Endothelial cell of umbilical vein (primary cell): ENCODE results near the gene RBBP5. TPM values are rescaled to one million over a fixed set of nuclear protein-coding genes. Genes with fewer than 3 reads are reported as not detected.

Experiments
- BruUV-seq: library from RNA; stranded (reverse); fragments of 400-500 nt; replicated peaks from 2 replicates; lab custom pipeline; 2021; lab: Mats Ljungman, UMichigan
- CTCF ChIA-PET: fragments of 300-600, 350-600 bp; sonication (Branson Sonifier 250); formaldehyde crosslinking; loops from one replicate; lab custom pipeline; 2021; ENCODE audit warnings: antibody characterized with exemption, inconsistent platforms; lab: Charles Lee
- POLR2A ChIA-PET: fragments of 300-600, 350-600 bp; sonication (Branson Sonifier 250); formaldehyde crosslinking; loops from one replicate; lab custom pipeline; 2021; ENCODE audit warnings: antibody characterized with exemption, inconsistent platforms; lab: Charles Lee
- DNase-seq: peaks from one replicate; pipeline ENCODE4 v3.0.0-alpha.2; 2011; ENCODE audit warnings: low read depth, low spot score
- FAIRE-seq: peaks from 2 replicates; lab custom pipeline; 2011; peaks lifted over from hg19 to GRCh38; lab: Jason Lieb, UNC
- H2AFZ ChIP-seq: 2 replicates; pipeline ENCODE4 v1.6.0; 2012; ENCODE audit warnings: low read depth, low read length, control low read depth, inconsistent platforms
- H3K27ac ChIP-seq: 2 replicates; pipeline ENCODE4 v1.5.1; 2011; ENCODE audit warnings: low read depth, mild to moderate bottlenecking, control low read depth, low read length, moderate library complexity; ENCODE audit not compliant: insufficient read depth
- H3K27me3 ChIP-seq, 2 experiments: 2 replicates each; pipeline versions ENCODE4 v1.6.0 to v1.6.1; 2011; ENCODE audit warnings: low read length in 2 of 2, mixed read lengths in 1 of 2; ENCODE audit not compliant: control insufficient read depth in 2 of 2, insufficient read depth in 2 of 2
- H3K36me3 ChIP-seq, 2 experiments: 2 replicates in 1 of 2; 3 replicates in 1 of 2; pipeline ENCODE4 v1.5.1; 2011; ENCODE audit warnings: low read length in 2 of 2, mild to moderate bottlenecking in 1 of 2, moderate library complexity in 1 of 2; ENCODE audit not compliant: control insufficient read depth in 2 of 2, insufficient read depth in 2 of 2; ENCODE audit errors: extremely low read depth in 1 of 2
- H3K4me1 ChIP-seq: 3 replicates; pipeline ENCODE4 v1.5.1; 2011; ENCODE audit warnings: mild to moderate bottlenecking, low read length; ENCODE audit not compliant: control insufficient read depth, insufficient read depth; ENCODE audit errors: extremely low read depth
- H3K4me2 ChIP-seq: 2 replicates; pipeline ENCODE4 v1.6.1; 2011; ENCODE audit warnings: low read length, control low read depth, mixed read lengths; ENCODE audit not compliant: insufficient read depth
- H3K4me3 ChIP-seq, 3 experiments: fragments of 200-600 bp in 1 of 3; sonication (generic), shearing (Covaris generic) in 1 of 3; replicated peaks in 1 of 3; 2 replicates each; pipeline ENCODE4 v1.5.1; 2011 to 2016; ENCODE audit warnings: control low read depth in 3 of 3, low read length in 3 of 3, mild to moderate bottlenecking in 2 of 3, inconsistent platforms in 1 of 3, low read depth in 1 of 3, moderate library complexity in 1 of 3; ENCODE audit not compliant: insufficient read depth in 1 of 3
- H3K79me2 ChIP-seq: 2 replicates; pipeline ENCODE4 v1.6.0; 2012; ENCODE audit warnings: low read length, inconsistent platforms; ENCODE audit not compliant: control insufficient read depth, insufficient read depth
- H3K9ac ChIP-seq: replicated peaks from 2 replicates; pipeline ENCODE3; 2011; ENCODE audit warnings: low read length, control low read depth; ENCODE audit not compliant: insufficient read depth; ENCODE audit errors: extremely low read depth
- H3K9me1 ChIP-seq: replicated peaks from 3 replicates; pipeline ENCODE4 v1.6.0; 2011; ENCODE audit warnings: mild to moderate bottlenecking, low read length; ENCODE audit not compliant: control insufficient read depth, insufficient read depth; ENCODE audit errors: extremely low read depth
- H3K9me3 ChIP-seq: replicated peaks from 2 replicates; pipeline ENCODE4 v1.5.1; 2012; ENCODE audit warnings: low read length, inconsistent platforms; ENCODE audit not compliant: control insufficient read depth, insufficient read depth
- H4K20me1 ChIP-seq: replicated peaks from 2 replicates; pipeline ENCODE3; 2011; ENCODE audit warnings: mild to moderate bottlenecking, low read length; ENCODE audit not compliant: control insufficient read depth, insufficient read depth; ENCODE audit errors: extremely low read depth
- CTCF ChIP-seq, 2 donors: IDR thresholded peaks; 1 replicate in 1 of 2; 2 replicates in 1 of 2; pipeline ENCODE4 v1.5.1; 2011; ENCODE audit warnings: low read length in 2 of 2, mild to moderate bottlenecking in 2 of 2, moderate library complexity in 2 of 2, control low read depth in 1 of 2, inconsistent platforms in 1 of 2, low read depth in 1 of 2; ENCODE audit not compliant: insufficient read depth in 1 of 2; ENCODE audit errors: extremely low read depth in 1 of 2
- EZH2 ChIP-seq: IDR thresholded peaks from 2 replicates; pipeline ENCODE4 v1.6.1; 2012; ENCODE audit warnings: borderline replicate concordance, low read depth, mild to moderate bottlenecking, moderate library complexity, low read length, inconsistent platforms; ENCODE audit not compliant: severe bottlenecking
- FOS ChIP-seq: IDR thresholded peaks from 2 replicates; pipeline ENCODE4 v1.6.1; 2011; ENCODE audit warnings: mild to moderate bottlenecking, low read length, moderate library complexity, borderline replicate concordance; ENCODE audit not compliant: insufficient read depth
- GATA2 ChIP-seq: IDR thresholded peaks from 2 replicates; pipeline ENCODE4 v1.7.0; 2011; ENCODE audit warnings: low read depth, mild to moderate bottlenecking, moderate library complexity, mixed read lengths, low read length; ENCODE audit not compliant: insufficient read length, insufficient read depth
- JUN ChIP-seq: IDR thresholded peaks from 2 replicates; pipeline ENCODE4 v1.6.1; 2011; ENCODE audit warnings: borderline replicate concordance, low read depth; ENCODE audit not compliant: insufficient read length, insufficient read depth
- MAX ChIP-seq: IDR thresholded peaks from 2 replicates; pipeline ENCODE4 v1.6.1; 2011; ENCODE audit not compliant: insufficient read depth, insufficient read length
- MYC ChIP-seq: IDR thresholded peaks from one replicate; pipeline ENCODE4 v1.6.1; 2011; ENCODE audit warnings: mild to moderate bottlenecking, low read depth, low read length
- POLR2A ChIP-seq: IDR thresholded peaks from 2 replicates; pipeline ENCODE4 v1.6.1; 2012; ENCODE audit warnings: low read depth, mild to moderate bottlenecking, control low read depth, low read length
- POLR2AphosphoS5 ChIP-seq: IDR thresholded peaks from 2 replicates; pipeline ENCODE4 v1.6.1; 2012; ENCODE audit warnings: low read depth, mild to moderate bottlenecking, control low read depth, low read length, moderate library complexity; ENCODE audit not compliant: insufficient read depth
- dilution Hi-C: fragments of 300-500 bp; cut with MboI; formaldehyde crosslinking; loops from one replicate; pipeline ENCODE4 v1.15.0; 2019; ENCODE audit warnings: low sequenced_read_pairs; ENCODE audit not compliant: extremely low pct_ligation_motif_present
- intact Hi-C: fragments of 100-400 bp; cut with micrococcal nuclease; formaldehyde crosslinking; loops from one replicate; pipeline ENCODE4 v1.10.0; 2022
- polyA plus RNA-seq, 4 experiments: library from polyadenylated mRNA; depleted of rRNA in 3 of 4; stranded (reverse) in 3 of 4; unstranded in 1 of 4; fragments of >200 nt; gene quantifications; 2 replicates each; pipeline versions ENCODE4 v1.2.1 to v1.2.3, GENCODE V29; 2011 to 2012; ENCODE audit warnings: missing spikeins in 1 of 4
- total RNA-seq: library from RNA; stranded (reverse); gene quantifications from 2 replicates; pipeline ENCODE4 v1.2.3, GENCODE V29; 2021

The RBBP5 gene
- total and polyA plus RNA-seq, 2 donors (not counting 3 experiments of a cell fraction or from before 2014, with no cell fraction given): 5.8 to 14.2 TPM

- no TSS peak for BruUV-seq
- TF ChIP-seq FOS (no peak), CTCF (IDR thresholded peaks at IDR 0.05; ENCODE audit: extremely low read depth in 1 of 2, insufficient read depth in 1 of 2, low read depth in 1 of 2, low read length in 2 of 2) (no peak), MAX (no peak), POLR2A (no peak), MYC (no peak), JUN (no peak), EZH2 (no peak), GATA2 (no peak), POLR2AphosphoS5 (no peak)
- FAIRE-seq: no peak
- no peak overlapping the region for H2AFZ ChIP-seq
- H3K9me1 ChIP-seq: no peaks in the 10 kb centered on the region
- H3K36me3 ChIP-seq: no peaks in the 10 kb centered on the region
- H3K4me2 ChIP-seq: no peak overlapping the region
- no peak overlapping the region for H3K27ac ChIP-seq
- H3K9ac ChIP-seq: no peak overlapping the region
- no peak overlapping the region for H3K4me3 ChIP-seq
- POLR2A ChIA-PET: no interaction called here
- H4K20me1 ChIP-seq: no peaks in the 10 kb centered on the region
- CTCF ChIA-PET: interaction anchor here (2.4 kb wide), 1 partner anchor 191 kb away, joined by 19 read pairs; no protein-coding TSS in a partner anchor
- H3K79me2 ChIP-seq: no peaks in the 10 kb centered on the region
- no peaks in the 10 kb centered on the region for H3K4me1 ChIP-seq
- dilution Hi-C loops: no loop called here
- H3K9me3 ChIP-seq: no peaks in the 10 kb centered on the region
- intact Hi-C loops: no loop called here
- DNase-seq: no peak
- peaks cover 0 to 2% of the 10 kb centered on the region in 2 experiments for H3K27me3 ChIP-seq
These were observed 56.9 kb downstream of the RBBP5 start for GRCh38 chr1:205064741-205065316.
